ENCODE data around the gene COX6A2. TPM values are rescaled to one million over a fixed set of nuclear protein-coding genes. Genes with fewer than 3 reads are reported as not detected.

The COX6A2 gene
- polyA plus RNA-seq, 1 of the 3 experiments (the other 2 are of a cell fraction): not detected

GRCh38 chr16:31390504-31391041 lies 37.6 kb downstream of the COX6A2 start:
- Histone ChIP-seq H3K36me3 (replicated peaks in 1 of 2; ENCODE audit: control insufficient read depth in 1 of 2, insufficient read depth in 2 of 2, low read length in 1 of 2) (no peaks in the 10 kb centered on the region), H2AFZ (ENCODE audit: low read depth) (no peak overlapping the region), H3K9ac (no peak overlapping the region), H3K9me2 (no peaks in the 10 kb centered on the region), H3K79me2 (ENCODE audit: insufficient read depth) (no peaks in the 10 kb centered on the region), H3K4me3 (ENCODE audit: low read depth in 2 of 2, low read length in 1 of 2) (no peak overlapping the region), H3K27ac (ENCODE audit: low read depth in 2 of 2, low read length in 1 of 2) (no peak overlapping the region), H3F3A (replicated peaks; ENCODE audit: insufficient read depth) (peaks cover 7% of the 10 kb centered on the region), H3K4me2 (no peak overlapping the region), H4K20me1 (ENCODE audit: insufficient read depth) (no peaks in the 10 kb centered on the region), H3K4me1 (ENCODE audit: control insufficient read depth in 1 of 2, insufficient read depth in 2 of 2, low read depth in 1 of 2, low read length in 1 of 2) (no peaks in the 10 kb centered on the region), H3K27me3 (ENCODE audit: insufficient read depth) (peaks cover 68% of the 10 kb centered on the region), H3K9me3 (no peaks in the 10 kb centered on the region)
- no peak for TF ChIP-seq FOXM1 (IDR thresholded peaks at IDR 0.05; ENCODE audit: low read depth)
- TF ChIP-seq GABPA (IDR thresholded peaks at IDR 0.05; ENCODE audit: low read depth): no peak
- TF ChIP-seq RCOR1 (IDR thresholded peaks at IDR 0.05; ENCODE audit: low read length): no peak
- WGBS (ENCODE audit: low lambda C conversion rate): 16% methylated on average over 6 of the region's 6 CpGs
- CTCF ChIA-PET: no interaction called here
- no peak for DNase-seq
- POLR2A ChIA-PET: interaction anchor here (0.6 kb wide), 1 partner anchor 418 kb away, joined by 3 read pairs; no protein-coding TSS in a partner anchor

GRCh38 chr16:31388535-31388934 lies 39.6 kb downstream of the COX6A2 start:
- H3F3A ChIP-seq (replicated peaks; ENCODE audit: insufficient read depth): peaks cover 7% of the 10 kb centered on the region
- ChIA-PET CTCF (no interaction called here), POLR2A (no interaction called here)
- H3K79me2 ChIP-seq (ENCODE audit: insufficient read depth): no peaks in the 10 kb centered on the region
- H3K4me2 ChIP-seq: no peak overlapping the region
- no peaks in the 10 kb centered on the region for H3K4me1 ChIP-seq (ENCODE audit: control insufficient read depth in 1 of 2, insufficient read depth in 2 of 2, low read depth in 1 of 2, low read length in 1 of 2)
- no peak overlapping the region for H3K4me3 ChIP-seq (ENCODE audit: low read depth in 2 of 2, low read length in 1 of 2)
- no peaks in the 10 kb centered on the region for H3K9me3 ChIP-seq
- H3K9ac ChIP-seq: no peak overlapping the region
- no peak overlapping the region for H2AFZ ChIP-seq (ENCODE audit: low read depth)
- TF ChIP-seq TEAD4 (IDR thresholded peaks at IDR 0.05; ENCODE audit: borderline replicate concordance, insufficient read depth) (no peak), POLR2AphosphoS5 (IDR thresholded peaks at IDR 0.05; ENCODE audit: low read depth, low read length) (no peak), NRF1 (IDR thresholded peaks at IDR 0.05; ENCODE audit: low read depth, low read length) (no peak), ZBTB33 (IDR thresholded peaks at IDR 0.05; ENCODE audit: borderline replicate concordance, low read depth) (no peak), USF2 (IDR thresholded peaks at IDR 0.05; ENCODE audit: borderline replicate concordance, low read depth, low read length) (no peak), JUND (IDR thresholded peaks at IDR 0.05) (no peak), TAF1 (IDR thresholded peaks at IDR 0.05; ENCODE audit: borderline replicate concordance, low read depth, low read length) (no peak), RXRA (IDR thresholded peaks at IDR 0.05; ENCODE audit: borderline replicate concordance, low read depth) (no peak), EP300 (IDR thresholded peaks at IDR 0.05; ENCODE audit: borderline replicate concordance in 1 of 2, low read depth in 1 of 2, low read length in 1 of 2) (no peak), FOXJ3 (CRISPR knock-in tag; IDR thresholded peaks at IDR 0.05) (no peak)
- TF ChIP-seq, protein P1, sequence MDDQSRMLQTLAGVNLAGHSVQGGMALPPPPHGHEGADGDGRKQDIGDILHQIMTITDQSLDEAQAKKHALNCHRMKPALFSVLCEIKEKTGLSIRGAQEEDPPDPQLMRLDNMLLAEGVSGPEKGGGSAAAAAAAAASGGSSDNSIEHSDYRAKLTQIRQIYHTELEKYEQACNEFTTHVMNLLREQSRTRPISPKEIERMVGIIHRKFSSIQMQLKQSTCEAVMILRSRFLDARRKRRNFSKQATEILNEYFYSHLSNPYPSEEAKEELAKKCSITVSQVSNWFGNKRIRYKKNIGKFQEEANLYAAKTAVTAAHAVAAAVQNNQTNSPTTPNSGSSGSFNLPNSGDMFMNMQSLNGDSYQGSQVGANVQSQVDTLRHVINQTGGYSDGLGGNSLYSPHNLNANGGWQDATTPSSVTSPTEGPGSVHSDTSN (IDR thresholded peaks at IDR 0.05): no peak
- TF ChIP-seq, protein P2, sequence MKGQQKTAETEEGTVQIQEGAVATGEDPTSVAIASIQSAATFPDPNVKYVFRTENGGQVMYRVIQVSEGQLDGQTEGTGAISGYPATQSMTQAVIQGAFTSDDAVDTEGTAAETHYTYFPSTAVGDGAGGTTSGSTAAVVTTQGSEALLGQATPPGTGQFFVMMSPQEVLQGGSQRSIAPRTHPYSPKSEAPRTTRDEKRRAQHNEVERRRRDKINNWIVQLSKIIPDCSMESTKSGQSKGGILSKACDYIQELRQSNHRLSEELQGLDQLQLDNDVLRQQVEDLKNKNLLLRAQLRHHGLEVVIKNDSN (IDR thresholded peaks at IDR 0.05; ENCODE audit: borderline replicate concordance, low read depth): no peak
- DNase-seq: no peak
- H3K36me3 ChIP-seq (replicated peaks in 1 of 2; ENCODE audit: control insufficient read depth in 1 of 2, insufficient read depth in 2 of 2, low read length in 1 of 2): no peaks in the 10 kb centered on the region
- no peaks in the 10 kb centered on the region for H4K20me1 ChIP-seq (ENCODE audit: insufficient read depth)
- H3K27me3 ChIP-seq (ENCODE audit: insufficient read depth): peaks cover 75% of the 10 kb centered on the region
- WGBS (ENCODE audit: low lambda C conversion rate): 0% methylated on average over 2 of the region's 2 CpGs
- no peaks in the 10 kb centered on the region for H3K9me2 ChIP-seq
- H3K27ac ChIP-seq (ENCODE audit: low read depth in 2 of 2, low read length in 1 of 2): no peak overlapping the region
